Fibroblast of skin of left quadriceps (primary cell): ENCODE measurements around the gene HTRA2.
"Not testable (repeated sequence)": the region's sequence is repeated elsewhere in the genome, so short reads cannot be mapped to it uniquely, and the experiment has no call there.

Source experiments
- DNase-seq, 2 experiments: peaks; one replicate each; pipeline ENCODE4 v3.0.0-alpha.2; 2013; ENCODE audit warnings: low read depth in 2 of 2

The HTRA2 gene

DNA sequence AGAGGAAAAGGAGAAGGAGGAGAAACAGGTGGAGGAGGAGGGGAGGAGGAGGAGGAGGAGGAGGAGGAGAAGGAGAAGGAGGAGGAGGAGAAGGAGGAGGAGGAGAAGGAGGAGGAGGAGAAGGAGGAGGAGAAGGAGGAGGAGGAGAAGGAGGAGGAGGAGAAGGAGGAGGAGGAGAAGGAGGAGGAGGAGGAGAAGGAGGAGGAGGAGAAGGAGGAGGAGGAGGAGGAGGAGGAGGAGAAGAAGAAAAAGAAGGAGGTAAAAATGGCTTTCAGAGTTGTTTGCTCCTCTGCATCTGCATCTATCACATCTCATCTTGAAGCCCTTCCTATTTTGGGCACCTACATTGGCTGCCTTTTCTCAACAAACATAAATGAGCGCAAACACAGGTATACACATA, 31.3 kb downstream of the HTRA2 start:
- DNase-seq: not testable (repeated sequence)

DNA sequence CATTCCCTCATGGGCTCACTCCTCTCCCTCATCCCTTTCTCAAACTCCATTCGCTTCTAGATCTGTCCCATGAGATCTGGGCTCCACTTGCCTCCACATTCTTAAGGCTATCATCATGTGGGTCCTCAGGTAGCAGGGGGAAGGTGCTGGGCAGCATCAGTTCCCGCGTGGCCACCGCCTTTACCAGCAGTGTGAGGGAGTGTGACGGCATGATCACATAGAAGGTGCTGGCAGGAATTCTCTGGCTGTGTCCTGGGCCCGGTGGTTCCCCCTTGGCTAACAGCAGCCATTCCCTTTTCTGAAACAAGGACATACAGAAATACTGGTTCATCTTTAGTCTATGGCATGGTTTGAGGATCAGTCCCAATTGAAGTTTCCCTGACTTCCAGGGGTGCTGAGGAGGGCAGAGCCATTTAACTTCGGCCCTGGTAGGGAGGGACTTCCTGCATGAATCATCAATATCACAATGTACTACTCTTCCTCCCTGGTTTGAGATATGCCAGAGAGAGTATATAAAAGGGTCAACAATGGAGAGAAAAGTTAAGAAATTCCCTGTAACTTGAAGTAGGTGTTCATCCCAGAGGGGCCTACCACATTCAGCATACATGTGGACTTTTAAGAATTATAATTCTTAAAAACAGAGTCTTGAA, 32.5 kb downstream of the HTRA2 start:
- DNase-seq: no peak

DNA sequence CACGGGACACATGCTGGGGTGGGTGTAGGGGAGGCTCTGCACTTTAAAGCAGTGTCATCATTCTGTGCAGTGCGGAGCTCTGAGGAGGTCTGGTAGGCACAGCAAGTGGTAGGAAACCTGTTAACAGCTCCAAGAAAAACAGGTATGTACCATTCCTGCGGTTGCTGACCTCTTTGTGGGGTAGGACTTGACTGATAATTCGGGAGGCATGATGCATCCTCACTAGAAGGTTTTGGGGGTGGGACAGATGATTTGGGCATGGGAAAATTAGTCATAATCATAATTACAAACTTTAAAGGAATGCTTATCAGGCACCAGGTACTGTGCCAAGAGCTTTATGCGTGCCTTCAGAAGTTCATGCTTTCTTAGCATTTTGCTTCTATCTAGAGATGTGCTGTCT, 34.5 kb downstream of the HTRA2 start:
- DNase-seq: no peak

DNA sequence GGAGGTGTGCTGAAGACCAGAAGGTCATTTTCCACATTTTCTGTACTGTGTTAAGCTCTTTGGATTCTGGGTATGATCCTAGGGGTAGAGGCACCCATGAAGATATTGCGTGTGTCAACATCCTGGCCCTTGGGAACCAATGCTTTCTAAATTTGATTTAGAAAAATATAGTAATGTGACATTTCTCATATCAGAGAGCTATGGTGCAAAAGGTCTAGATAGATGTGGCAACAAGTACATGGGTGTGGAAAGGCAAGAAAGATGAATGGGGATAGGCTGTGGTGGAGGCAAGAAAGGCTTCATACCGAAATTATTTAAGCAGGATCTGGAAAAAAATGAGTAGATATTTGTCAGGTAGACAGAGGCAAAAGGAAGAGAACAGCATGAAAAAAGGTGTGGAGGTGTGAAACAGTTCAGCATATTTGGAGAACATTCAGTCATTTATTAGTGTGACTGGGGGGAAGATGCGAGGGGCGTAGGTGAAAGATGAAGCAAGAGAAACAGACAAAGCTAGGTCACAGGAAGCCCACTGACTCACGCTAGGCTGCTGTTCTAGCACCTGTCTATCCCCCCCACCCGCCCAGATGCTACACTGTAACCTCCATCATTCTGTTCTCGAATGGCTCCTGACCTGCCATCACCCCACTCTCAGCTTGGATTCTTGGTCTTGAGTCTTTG, 36.5 kb downstream of the HTRA2 start:
- DNase-seq: no peak

DNA sequence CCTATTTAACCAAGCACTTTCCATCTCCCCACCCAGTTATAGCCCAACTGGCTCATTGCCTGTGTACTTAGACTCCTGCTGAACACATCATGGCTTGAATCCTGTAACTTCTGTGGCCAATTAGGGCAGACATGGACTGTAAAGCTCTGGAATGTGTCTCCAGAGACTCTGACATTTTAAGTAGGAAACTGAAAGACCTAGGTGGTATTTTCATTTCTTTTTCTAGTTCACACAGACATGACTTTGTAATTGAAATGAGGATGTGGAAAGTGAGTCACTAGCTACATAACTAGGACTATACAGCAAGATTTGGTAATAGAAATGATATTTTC, 37.0 kb downstream of the HTRA2 start:
- DNase-seq: peak; percentile 98

DNA sequence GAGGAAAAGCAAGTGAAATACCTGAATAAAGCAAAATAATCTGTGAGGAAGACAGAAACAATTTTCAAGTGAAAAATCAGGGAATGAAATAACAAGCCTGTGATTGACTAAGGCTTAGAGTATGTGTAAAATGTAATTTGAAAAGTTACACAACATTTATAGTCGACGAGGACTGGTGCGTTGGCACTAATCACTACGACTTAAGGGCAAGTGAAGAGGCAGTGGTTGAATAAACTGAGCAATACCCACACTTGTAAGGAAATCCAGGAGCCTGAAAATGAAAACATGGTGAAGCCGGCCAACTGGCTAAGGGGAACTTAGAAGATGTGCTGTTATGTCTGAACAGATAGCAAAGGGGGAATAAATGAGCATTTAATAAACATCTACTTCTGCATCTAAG, 38.1 kb downstream of the HTRA2 start:
- DNase-seq: peak; percentile 61 to 63

DNA sequence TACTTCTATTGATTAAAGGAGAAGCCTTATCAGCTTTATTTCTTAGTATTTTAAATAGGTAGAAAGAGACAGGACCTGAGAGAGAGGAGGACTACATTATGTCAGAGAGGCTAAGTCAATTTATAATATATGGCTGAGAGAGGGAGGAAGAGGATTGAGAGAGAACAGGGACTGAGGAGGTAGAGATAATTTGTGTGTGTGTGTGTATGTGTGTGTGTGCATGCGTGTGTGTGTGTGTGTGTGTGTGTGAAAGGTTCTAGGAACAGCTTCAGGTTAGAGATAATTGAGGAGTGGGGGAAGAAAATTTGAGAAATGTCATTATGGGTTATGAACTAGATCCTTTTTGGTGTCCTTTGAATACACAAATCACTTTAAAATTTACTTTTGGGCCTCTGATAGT, 40.0 kb downstream of the HTRA2 start:
- DNase-seq: no peak

DNA sequence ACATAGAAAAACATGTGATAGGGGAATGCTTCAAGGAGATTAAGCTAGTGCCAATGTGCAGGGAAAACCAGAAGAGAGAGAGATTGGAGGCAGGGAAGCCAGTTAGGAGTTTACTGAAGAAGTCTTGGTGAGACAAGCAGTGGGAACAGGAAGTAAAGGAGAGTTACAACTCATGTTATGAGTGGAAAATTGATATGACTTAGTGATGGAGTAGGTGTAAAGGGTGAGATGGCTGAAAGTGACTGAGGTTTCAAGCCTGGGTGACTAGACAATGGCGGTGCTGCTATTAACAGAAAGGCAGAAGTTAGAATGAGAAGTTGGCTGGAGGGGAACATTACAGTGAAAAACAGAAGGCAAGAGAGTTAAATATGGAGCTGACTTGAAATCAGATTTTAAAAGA, 41.3 kb downstream of the HTRA2 start:
- DNase-seq: no peak

DNA sequence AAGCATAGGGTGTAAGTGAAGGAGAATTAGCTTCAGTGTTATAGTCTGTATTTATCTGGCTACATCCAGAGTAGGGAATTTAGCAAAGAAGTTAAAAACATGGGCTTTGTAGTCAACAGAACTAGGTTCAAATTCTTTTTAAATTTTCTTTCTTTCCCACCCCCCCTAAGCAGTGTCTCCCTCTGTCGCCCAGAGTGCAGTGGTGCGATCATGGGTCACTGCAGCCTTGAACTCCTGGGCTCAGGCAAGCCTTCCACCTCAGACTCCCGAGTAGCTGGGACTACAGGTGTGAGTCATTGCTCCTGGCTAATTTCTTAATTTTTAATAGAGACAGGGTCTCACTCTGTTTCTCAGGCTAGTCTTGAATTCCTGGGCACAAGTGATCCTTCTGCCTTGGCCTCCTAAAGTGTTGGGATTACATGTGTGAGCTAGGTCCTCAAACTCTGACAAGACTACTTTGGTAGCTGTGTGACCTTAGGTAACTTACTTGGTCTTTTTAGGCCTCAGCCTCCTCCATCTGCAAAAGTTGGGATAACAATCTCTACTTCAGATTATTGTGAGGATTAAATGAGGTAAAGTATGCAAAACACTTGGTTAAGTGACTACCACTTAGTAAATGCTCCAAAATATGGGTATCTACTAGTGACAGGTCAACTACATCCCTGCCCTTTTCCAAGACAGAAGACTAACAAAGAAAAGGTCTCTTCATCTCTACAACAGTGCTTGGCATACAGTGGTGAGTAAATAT, 42.6 kb downstream of the HTRA2 start:
- DNase-seq: no peak

DNA sequence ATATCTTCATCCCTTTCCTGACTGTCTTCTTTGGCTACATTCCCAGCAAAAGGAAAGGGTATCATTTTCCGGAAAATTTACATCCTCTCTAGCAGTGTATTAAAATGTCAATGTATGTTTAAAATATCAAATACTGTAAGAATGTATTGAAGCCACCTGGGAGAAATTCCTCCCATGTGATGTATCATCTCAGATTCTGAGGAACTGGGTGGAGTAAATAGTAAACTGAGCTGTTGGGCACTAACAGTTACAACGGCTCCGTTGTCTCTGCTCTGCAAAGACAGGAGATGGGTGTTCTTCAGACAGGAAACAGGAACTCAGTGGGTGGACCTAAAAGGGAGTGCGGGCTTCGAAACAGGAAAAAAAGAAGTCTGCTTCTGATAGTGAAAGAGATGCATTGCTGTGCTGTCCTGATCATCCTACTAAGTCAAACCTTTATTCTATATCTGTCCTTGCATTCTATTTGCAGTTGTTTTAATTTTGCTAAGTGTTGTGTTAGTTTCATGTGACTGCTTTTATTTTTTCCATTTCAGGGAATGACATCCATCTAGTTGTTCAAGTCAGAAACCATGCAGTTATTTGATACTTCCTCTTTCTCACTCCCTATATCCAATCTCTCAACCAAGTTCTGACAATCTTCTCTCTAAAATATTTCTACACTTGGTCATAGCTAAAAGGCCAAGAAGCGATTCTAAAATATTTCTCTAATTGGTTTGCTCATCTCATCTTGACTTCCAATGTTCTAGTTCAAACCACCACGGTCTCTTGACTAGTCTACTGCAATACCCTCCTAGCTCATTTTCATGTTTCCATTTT, 44.2 kb downstream of the HTRA2 start:
- DNase-seq: peak; percentile 70 to 71

DNA sequence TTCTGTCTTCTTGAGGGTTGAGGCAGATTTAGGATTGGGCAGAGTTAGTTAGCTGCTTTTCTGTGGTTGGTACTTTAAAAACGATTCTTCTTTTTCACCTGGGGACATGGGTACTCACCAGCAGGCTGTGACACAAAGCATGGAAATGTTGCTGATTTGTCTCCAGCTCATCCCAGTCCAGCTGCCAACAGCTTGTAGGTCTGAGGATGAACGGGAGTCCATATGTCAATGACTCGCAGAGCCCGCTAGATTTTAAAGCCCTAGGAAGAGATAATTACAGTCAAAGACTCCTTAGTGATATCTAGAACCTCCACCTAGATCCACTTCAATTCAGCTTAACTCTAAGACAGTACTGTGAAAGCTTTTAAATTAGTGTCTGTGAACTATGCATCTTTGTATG, 45.6 kb downstream of the HTRA2 start:
- no peak for DNase-seq

DNA sequence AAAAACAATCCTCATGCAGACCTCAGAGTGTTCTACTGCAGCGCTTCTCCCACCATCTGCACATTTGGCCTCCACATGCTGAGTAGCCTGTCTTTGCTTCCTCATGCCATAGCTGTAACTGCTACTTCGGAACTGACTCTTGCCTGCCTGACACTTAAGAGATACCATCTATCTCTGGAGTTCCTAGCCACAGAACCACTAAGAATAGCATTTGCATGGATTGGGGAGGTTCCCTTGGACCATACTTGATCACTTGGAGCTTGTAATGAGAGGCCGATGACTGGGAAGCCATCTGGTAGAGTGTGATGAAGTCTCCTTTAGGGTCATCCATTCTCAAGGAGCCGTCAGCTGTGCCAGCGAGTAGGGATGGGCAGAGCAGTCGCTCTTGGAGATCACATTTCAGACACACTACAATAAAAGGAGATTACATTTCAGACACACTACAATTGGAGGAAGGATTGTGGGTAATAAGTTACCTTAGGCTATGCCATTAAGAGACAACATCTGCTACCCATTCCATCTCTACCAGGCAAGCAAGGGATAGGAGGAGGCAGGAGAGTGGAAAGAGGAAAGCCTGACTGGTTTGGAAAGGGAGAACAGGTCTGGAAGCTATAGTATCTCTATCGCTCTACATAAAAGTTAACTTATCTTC, 46.6 kb downstream of the HTRA2 start:
- peak; percentile 74 to 76 for DNase-seq

DNA sequence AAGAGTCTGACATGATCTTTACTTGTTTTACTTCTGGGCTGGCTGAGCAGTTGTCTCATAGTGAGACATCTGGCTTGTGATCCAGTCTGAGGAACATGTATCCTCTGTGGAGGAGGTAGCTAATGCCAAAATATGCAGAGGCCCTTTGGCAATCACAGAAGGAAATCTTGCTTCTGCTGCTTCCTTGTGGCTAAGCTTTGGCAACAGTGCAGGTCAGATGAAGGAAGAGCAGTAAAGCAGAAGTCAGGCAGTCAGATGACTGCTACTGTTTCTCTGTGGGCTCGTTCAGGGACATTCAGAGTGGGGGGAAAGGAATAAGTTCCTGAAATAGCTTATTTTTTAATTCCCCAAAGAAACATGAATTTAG, 47.1 kb downstream of the HTRA2 start:
- peak; percentile 76 to 78 for DNase-seq

DNA sequence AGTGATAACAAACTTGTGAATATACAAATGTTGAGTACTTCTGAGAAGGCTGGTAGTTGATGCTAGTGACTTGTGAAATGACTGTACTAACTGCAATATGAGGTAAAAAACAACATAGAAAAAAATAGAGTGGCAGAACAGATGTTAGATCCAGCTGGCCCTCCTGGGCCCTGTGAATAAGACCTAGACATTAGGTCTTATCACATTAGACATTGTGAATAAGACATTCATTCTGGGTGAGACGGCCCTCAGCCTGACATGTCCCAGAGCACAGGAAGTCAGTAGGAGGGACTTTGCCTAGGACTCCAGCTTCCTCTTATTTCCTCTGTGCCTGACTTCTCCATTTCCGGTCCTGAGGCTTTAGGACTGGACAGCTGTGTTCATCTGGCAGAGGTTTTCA, 47.7 kb downstream of the HTRA2 start:
- no peak for DNase-seq

DNA sequence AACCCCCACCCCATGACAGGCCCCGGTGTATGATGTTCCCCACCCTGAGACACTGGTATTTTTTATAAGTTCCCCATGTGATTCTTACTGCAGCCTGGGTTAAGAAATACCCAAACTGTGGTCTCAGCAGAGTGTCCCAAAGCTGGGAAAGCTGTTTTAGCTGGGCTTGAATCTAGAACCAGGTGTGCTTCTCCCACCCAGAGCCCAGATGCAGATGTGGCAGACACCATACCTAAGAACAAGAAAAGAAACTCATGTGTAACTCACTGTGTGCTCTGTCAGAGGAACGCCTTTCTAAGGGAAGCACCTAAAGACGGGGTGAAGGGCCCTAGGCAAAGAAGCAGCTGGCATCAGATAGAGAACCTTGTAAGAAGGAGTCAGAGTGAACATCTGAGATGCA, 48.7 kb downstream of the HTRA2 start:
- DNase-seq: no peak

DNA sequence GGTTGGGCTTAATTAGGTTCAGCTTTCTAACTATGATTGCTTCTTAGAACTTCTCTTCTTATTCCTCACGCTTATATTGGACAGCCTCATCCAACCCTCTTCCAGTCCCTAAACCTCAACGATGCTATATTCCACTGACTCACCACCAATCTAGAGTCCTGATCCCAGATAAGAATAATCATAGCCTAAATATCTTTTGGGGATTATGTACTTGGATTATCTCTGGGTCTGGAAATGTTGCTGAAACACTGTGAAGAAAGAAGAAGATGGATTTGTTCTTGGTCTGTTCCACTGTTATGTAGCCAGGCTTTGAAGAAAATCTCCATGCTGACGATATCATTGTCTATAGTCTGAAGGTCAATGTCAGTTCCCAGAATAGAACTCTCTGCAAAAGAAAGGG, 51.7 kb downstream of the HTRA2 start:
- no peak for DNase-seq

DNA sequence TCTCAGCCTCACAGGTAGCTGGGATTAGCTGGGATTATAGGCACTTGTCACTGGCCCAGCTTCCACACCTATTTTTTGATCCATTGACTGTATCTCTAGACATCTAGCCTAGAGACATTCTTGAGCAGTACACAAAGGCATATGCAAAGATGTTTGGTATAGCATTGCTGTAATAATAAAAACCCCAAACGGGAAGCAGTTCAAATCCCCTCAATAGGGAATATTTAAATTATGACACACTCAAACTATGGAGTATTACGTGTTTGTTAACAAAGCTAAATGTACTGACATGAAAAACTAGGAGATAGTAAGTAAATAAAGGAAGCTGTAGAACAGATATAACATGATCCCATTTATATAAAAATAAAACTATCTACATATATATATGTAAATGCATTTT, 52.5 kb downstream of the HTRA2 start:
- no peak for DNase-seq
